Nephron progenitor cell (in vitro differentiated cells): Measurements from ENCODE around the gene TARBP1.
"Not testable (repeated sequence)": the region's sequence is repeated elsewhere in the genome, so short reads cannot be mapped to it uniquely, and the experiment has no call there.

Experiments used
- DNase-seq: peaks from one replicate; pipeline ENCODE4 v3.0.0; 2021
- H3K27ac Mint-ChIP-seq: 2 replicates; pipeline ENCODE4 v1.8.0; 2021; ENCODE audit warnings: mild to moderate bottlenecking, moderate library complexity, mixed read lengths
- H3K27me3 Mint-ChIP-seq: 2 replicates; pipeline ENCODE4 v1.8.0; 2021; ENCODE audit warnings: mild to moderate bottlenecking, low read depth, mixed read lengths; ENCODE audit not compliant: poor library complexity
- H3K36me3 Mint-ChIP-seq: 2 replicates; pipeline ENCODE4 v1.8.0; 2021; ENCODE audit warnings: low read depth, mixed read lengths
- H3K4me1 Mint-ChIP-seq: 2 replicates; pipeline ENCODE4 v1.8.0; 2021; ENCODE audit warnings: mixed read lengths
- H3K4me3 Mint-ChIP-seq: 2 replicates; pipeline ENCODE4 v1.8.0; 2021; ENCODE audit warnings: mild to moderate bottlenecking, moderate library complexity, mixed read lengths
- H3K9me3 Mint-ChIP-seq: 2 replicates; pipeline ENCODE4 v1.8.0; 2021; ENCODE audit warnings: mild to moderate bottlenecking, moderate library complexity, mixed read lengths
- TF ChIP-seq, protein P1 (sequence below): fragments of 200-600 bp; sonication (generic); IDR thresholded peaks from 2 replicates; pipeline ENCODE4 v1.5.0; 2021; ENCODE audit warnings: antibody characterized with exemption

TARBP1 gene

DNA sequence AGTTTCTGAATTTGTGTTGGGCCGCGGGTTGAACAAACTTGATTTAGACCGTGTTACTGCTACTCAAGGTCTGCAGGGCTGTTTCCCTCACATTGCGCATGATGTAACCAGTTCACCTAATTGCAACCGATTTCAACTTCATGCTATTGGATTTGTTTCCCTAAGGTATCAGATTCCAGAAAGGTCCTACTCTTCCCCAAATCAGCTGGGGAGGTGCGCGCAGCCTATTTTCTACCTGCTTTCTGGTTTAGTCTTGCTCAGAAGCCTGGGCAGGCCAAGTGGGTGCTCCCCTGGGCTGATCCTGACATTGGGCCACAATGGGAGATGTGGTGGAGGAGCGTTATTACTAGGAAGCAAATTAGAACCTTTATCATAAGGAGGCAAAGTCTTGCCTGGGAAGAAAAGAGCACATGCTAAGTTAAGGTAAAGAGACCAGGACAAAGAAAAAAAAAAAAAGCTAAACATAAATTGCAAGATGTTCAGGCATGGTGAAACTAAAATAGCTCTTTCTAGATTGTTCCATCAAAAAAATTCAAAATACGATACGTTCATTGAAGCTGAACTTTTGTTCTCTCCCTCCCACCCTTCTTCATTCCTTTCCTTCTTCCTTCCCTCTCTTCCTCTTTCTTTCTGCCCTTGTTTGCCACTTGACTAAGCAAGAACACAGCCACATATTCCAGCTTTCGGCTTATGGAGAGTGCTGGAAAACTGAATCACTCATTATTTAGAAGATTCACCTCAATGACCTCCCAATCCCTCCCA is 28.8 kb upstream of the TARBP1 start:
- H3K4me1 Mint-ChIP-seq: peaks cover 47% of the 10 kb centered on the region
- H3K27me3 Mint-ChIP-seq: peaks cover 9% of the 10 kb centered on the region
- H3K27ac Mint-ChIP-seq: peak overlapping the region; percentile 50
- TF ChIP-seq, protein P1, sequence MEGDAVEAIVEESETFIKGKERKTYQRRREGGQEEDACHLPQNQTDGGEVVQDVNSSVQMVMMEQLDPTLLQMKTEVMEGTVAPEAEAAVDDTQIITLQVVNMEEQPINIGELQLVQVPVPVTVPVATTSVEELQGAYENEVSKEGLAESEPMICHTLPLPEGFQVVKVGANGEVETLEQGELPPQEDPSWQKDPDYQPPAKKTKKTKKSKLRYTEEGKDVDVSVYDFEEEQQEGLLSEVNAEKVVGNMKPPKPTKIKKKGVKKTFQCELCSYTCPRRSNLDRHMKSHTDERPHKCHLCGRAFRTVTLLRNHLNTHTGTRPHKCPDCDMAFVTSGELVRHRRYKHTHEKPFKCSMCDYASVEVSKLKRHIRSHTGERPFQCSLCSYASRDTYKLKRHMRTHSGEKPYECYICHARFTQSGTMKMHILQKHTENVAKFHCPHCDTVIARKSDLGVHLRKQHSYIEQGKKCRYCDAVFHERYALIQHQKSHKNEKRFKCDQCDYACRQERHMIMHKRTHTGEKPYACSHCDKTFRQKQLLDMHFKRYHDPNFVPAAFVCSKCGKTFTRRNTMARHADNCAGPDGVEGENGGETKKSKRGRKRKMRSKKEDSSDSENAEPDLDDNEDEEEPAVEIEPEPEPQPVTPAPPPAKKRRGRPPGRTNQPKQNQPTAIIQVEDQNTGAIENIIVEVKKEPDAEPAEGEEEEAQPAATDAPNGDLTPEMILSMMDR: no peak
- no peak overlapping the region for H3K4me3 Mint-ChIP-seq
- peaks cover 13% of the 10 kb centered on the region for H3K9me3 Mint-ChIP-seq
- no peak for DNase-seq
- peaks cover 11% of the 10 kb centered on the region for H3K36me3 Mint-ChIP-seq

DNA sequence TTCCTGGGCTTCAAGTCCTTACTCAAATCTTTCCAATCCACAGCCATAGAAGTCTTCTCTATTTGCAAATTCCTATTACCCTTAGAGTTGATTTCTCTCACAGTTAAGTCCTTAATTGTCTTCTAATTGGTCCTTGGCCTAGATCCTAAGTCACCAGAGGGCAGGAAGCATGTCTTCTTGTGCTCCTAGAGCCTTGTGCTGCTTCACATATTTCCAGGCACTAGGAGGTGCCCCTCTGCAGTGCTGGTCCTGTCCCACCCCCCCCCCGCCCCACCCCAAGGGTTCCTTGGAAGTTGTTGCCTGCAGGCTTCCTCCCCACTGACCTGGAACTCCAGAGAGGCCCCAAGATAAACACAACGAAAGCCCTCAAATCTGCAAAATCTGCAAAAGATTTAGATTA is 28.1 kb upstream of the TARBP1 start:
- Mint-ChIP-seq H3K4me1 (peaks cover 49% of the 10 kb centered on the region), H3K9me3 (peaks cover 13% of the 10 kb centered on the region), H3K27me3 (peaks cover 9% of the 10 kb centered on the region), H3K4me3 (no peak overlapping the region), H3K27ac (no peak overlapping the region), H3K36me3 (peaks cover 11% of the 10 kb centered on the region)
- no peak for DNase-seq
- TF ChIP-seq, protein P1: no peak

DNA sequence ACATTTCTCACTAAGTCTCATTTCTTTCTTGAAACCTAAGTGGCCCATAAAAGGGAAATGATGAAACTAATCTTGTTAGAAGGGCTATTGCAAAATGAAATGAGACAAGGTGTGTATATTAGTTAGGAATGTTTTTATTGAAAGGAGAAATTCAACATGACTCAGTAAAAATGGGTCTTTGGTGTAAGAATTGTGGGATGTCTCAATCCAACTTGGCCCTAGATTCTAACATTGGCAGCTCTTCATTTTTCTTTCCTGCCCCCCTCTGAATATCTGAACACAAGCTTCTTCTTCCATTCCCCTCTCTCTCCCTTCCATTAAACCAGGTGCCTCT is 26.8 kb upstream of the TARBP1 start:
- no peak overlapping the region for H3K4me3 Mint-ChIP-seq
- DNase-seq: no peak
- peaks cover 11% of the 10 kb centered on the region for H3K36me3 Mint-ChIP-seq
- H3K27me3 Mint-ChIP-seq: peaks cover 9% of the 10 kb centered on the region
- no peak overlapping the region for H3K27ac Mint-ChIP-seq
- peaks cover 63% of the 10 kb centered on the region for H3K4me1 Mint-ChIP-seq
- TF ChIP-seq, protein P1: no peak
- peaks cover 13% of the 10 kb centered on the region for H3K9me3 Mint-ChIP-seq

DNA sequence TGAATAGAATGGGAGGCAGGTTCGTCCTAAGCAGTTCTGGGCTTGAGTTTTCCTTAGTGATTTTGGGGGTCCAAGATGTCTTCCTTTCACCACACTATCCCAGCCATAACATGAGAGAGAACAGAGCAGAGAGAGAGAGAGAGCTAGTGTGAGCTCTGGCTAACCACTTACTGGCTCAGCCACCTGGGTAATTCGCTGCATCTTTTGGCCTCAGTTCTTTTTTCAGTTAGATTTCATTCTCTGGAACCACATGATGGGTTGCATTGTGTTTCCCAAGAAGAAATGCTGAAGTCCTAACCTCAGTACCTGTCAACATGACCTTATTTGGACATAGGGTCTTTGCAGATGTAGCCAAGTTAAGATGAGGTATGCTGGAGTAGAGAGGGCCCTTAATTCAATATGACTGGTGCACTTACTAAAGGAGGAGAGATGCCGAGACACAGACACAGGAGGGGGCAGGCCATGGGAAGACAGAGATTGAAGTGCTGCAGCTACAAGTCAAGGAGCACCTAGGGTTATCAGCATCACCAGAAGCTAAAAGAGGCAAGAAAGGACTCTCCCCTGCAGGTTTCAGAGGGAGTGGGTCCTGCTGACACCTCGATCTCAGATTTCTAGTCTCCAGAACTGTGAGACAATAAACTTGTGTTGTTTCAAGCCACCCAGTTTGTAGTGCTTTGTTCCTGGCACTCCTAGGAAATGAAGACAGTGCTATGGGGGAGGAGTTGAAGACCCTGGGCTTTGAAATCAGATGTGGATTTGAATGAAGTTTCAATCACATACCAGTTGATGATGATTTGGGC is 26.2 kb upstream of the TARBP1 start:
- H3K27ac Mint-ChIP-seq: peak overlapping the region; percentile 26
- DNase-seq: no peak
- no peak overlapping the region for H3K4me3 Mint-ChIP-seq
- TF ChIP-seq, protein P1: no peak
- H3K36me3 Mint-ChIP-seq: peaks cover 11% of the 10 kb centered on the region
- H3K4me1 Mint-ChIP-seq: peaks cover 67% of the 10 kb centered on the region
- peaks cover 13% of the 10 kb centered on the region for H3K9me3 Mint-ChIP-seq
- peaks cover 9% of the 10 kb centered on the region for H3K27me3 Mint-ChIP-seq

DNA sequence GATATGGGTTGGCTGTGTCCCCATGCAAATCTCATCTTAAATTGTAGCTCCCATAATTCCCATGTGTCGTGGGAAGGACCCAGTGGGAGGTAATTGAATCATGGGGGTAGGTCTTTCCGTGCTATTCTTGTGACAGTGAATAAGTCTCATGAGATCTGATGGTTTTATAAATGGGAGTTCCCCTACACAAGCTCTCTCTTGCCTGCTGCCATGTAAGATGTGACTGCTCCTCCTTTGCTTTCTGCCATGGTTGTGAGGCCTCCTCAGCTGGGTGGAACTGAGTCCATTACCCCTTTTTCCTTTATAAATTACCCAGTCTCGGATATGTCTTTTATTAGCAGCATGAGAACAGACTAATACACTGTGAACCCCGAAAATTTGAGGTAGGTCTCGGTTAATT is 25.3 kb upstream of the TARBP1 start:
- H3K27ac Mint-ChIP-seq, DNase-seq, H3K27me3 Mint-ChIP-seq, H3K4me3 Mint-ChIP-seq: not testable (repeated sequence)
- Mint-ChIP-seq H3K4me1 (peaks cover 67% of the 10 kb centered on the region), H3K36me3 (peaks cover 11% of the 10 kb centered on the region), H3K9me3 (peaks cover 13% of the 10 kb centered on the region)

DNA sequence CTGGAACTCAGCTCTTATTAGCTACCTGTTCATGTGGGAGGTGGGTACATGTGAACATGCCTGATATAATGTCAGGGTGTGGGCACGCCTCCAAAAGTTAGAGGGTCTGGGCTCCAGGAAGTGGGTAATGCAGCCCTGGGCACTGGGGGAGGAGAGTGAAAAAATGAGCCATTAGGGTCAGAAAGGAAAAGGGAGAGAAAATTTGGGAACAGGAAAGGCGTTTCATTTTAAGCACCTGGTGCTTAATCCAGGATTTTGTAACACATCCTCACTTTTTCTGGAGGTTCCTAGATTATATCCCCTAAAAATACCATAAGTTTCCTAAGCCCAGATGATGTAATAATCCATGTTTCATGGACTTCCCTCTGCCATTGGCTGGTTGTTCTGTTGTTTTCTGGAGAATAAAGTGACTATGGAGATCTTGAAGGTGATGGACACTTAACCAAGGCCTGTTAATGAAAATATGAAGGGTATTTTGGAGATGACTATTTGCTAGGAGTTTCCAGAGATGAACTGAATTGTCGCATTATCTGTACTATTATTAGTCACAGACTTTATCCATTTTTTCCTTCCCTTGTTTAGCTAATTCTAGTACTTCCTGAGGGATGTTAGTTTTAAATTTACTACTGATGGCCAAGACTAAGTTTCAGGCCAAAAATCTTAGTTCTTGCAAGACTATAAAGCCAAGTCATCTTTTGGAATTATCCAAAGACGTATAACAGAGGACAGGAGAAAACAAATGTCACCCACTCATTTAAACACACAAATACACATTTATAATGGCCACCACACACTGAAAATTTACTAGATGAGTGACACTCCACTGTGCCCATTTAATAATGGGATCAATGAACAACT is 24.4 kb upstream of the TARBP1 start:
- Mint-ChIP-seq H3K9me3 (peaks cover 13% of the 10 kb centered on the region), H3K4me1 (peaks cover 74% of the 10 kb centered on the region), H3K4me3 (no peak overlapping the region), H3K36me3 (peaks cover 11% of the 10 kb centered on the region), H3K27me3 (peaks cover 9% of the 10 kb centered on the region), H3K27ac (no peak overlapping the region)
- no peak for DNase-seq
- TF ChIP-seq, protein P1: no peak
